ENCODE data around the gene COPA.

DNA sequence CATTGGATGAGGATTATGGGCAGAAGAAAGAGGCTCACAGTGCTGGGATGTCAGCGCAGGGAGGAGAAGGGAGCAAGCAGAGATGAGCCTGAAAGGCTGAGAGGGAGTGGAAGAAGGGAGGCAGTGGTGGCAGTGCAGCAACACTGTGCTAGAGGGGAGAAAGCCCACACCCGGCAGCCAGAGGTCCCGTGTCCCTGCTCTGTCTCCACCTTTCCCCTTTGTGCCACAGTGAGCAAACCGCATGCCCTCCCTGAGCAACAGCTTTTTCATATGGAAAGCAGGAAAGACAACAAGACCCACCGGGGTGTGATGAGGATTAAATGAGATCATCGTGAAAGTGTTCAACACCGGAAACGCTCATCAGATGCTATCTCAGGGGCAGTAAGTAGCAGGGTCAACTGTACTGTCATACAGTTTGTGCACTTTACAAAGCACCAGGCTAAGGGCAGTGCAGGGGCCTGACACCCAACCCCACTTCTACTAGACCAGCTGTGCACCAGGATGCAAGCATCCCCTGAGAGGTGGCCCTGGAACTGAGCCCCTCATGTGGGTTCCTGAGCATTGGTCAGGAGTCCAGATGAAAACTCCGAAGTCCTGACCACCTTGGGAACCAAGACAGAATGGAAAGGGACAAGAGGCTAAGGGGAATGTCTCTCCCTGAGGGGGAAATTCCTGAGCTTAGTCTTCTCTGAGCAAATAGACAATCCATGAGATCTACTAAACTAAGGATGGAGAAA is 32.9 kb upstream of the COPA start:
- TF ChIP-seq, protein P1, sequence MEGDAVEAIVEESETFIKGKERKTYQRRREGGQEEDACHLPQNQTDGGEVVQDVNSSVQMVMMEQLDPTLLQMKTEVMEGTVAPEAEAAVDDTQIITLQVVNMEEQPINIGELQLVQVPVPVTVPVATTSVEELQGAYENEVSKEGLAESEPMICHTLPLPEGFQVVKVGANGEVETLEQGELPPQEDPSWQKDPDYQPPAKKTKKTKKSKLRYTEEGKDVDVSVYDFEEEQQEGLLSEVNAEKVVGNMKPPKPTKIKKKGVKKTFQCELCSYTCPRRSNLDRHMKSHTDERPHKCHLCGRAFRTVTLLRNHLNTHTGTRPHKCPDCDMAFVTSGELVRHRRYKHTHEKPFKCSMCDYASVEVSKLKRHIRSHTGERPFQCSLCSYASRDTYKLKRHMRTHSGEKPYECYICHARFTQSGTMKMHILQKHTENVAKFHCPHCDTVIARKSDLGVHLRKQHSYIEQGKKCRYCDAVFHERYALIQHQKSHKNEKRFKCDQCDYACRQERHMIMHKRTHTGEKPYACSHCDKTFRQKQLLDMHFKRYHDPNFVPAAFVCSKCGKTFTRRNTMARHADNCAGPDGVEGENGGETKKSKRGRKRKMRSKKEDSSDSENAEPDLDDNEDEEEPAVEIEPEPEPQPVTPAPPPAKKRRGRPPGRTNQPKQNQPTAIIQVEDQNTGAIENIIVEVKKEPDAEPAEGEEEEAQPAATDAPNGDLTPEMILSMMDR (IDR thresholded peaks at IDR 0.05; ENCODE audit: insufficient read depth, low read length, poor library complexity, severe bottlenecking) = no peak
- TF ChIP-seq EZH2phosphoT487 (conservative IDR thresholded peaks at IDR 0.05; ENCODE audit: low read length) = no peak
